ENCODE data around the gene CDCP2. TPM values are rescaled to one million over a fixed set of nuclear protein-coding genes. Genes with fewer than 3 reads are reported as not detected.

CDCP2 gene
- total and polyA plus RNA-seq, 2 experiments from 2014 or later = not detected

- no peak for TF ChIP-seq ZNF462 (CRISPR knock-in tag; IDR thresholded peaks at IDR 0.05)
- TF ChIP-seq JUNB (IDR thresholded peaks at IDR 0.05; ENCODE audit: unreplicated experiment) = no peak
- TF ChIP-seq EZH2phosphoT487 (IDR thresholded peaks at IDR 0.05; ENCODE audit: unreplicated experiment) = no peak
- TF ChIP-seq POLR2AphosphoS5 (IDR thresholded peaks at IDR 0.05; ENCODE audit: low read depth) = no peak
- TF ChIP-seq ZNF331 (CRISPR knock-in tag; IDR thresholded peaks at IDR 0.05; ENCODE audit: low read depth) = no peak
- TF ChIP-seq CREB1 (CRISPR knock-in tag; IDR thresholded peaks at IDR 0.05; ENCODE audit: low read depth) = no peak
- TF ChIP-seq EZH2 (IDR thresholded peaks at IDR 0.05; ENCODE audit: low read depth, unreplicated experiment) = no peak
- TF ChIP-seq STAT1 (IDR thresholded peaks at IDR 0.05; ENCODE audit: unreplicated experiment) = no peak
- TF ChIP-seq ZNF114 (CRISPR knock-in tag; IDR thresholded peaks at IDR 0.05) = no peak
- TF ChIP-seq ETS1 (IDR thresholded peaks at IDR 0.05) = no peak
Measured at GRCh38 chr1:54122135-54122751, 30.6 kb downstream of the CDCP2 start (continued).

Data from GM23338 (cell line).